Stomach (tissue), 9 donors: Measurements from ENCODE around the gene MYOC. TPM values are rescaled to one million over a fixed set of nuclear protein-coding genes. Genes with fewer than 3 reads are reported as not detected.

ENCODE experiments used
- DNase-seq, 2 donors: peaks; one replicate each; pipeline versions ENCODE4 v3.0.0 to v3.0.0-alpha.2; 2013 to 2019
- H3K27ac ChIP-seq, 5 donors: fragments of 200-600 bp in 4 of 5; sonication (generic) in 4 of 5; one replicate each; pipeline ENCODE4 v1.5.1; 2013 to 2019; ENCODE audit warnings: mild to moderate bottlenecking in 1 of 5, moderate library complexity in 1 of 5
- H3K27me3 ChIP-seq, 3 donors: fragments of 200-600 bp; sonication (generic); one replicate each; pipeline ENCODE4 v1.5.1; 2017 to 2019; ENCODE audit warnings: mixed run types in 1 of 3
- H3K36me3 ChIP-seq, 4 donors: fragments of 200-600 bp; sonication (generic); 1 replicate in 3 of 4; 2 replicates in 1 of 4; pipeline ENCODE4 v1.5.1; 2016 to 2019
- H3K4me1 ChIP-seq, 4 donors: fragments of 200-600 bp; sonication (generic); one replicate each; pipeline ENCODE4 v1.5.1; 2016 to 2019
- H3K4me3 ChIP-seq, 4 donors: fragments of 200-600 bp; sonication (generic) in 3 of 4; one replicate each; pipeline ENCODE4 v1.5.1; 2016 to 2019; ENCODE audit warnings: mild to moderate bottlenecking in 1 of 4
- H3K9me3 ChIP-seq, 4 donors: fragments of 200-600 bp; sonication (generic); one replicate each; pipeline ENCODE4 v1.5.1; 2016 to 2019
- CTCF ChIP-seq, 7 experiments: fragments of 450-650 bp in 4 of 7; fragments of 200-600 bp in 3 of 7; sonication (generic) in 3 of 7; IDR thresholded peaks; one replicate each; pipeline ENCODE4 v1.5.1; 2016 to 2019; ENCODE audit warnings: antibody characterized with exemption in 7 of 7, control low read depth in 2 of 7, mild to moderate bottlenecking in 1 of 7
- EP300 ChIP-seq: sonication (generic); formaldehyde crosslinking; IDR thresholded peaks from one replicate; pipeline ENCODE4 v1.6.1; 2017; ENCODE audit warnings: antibody characterized with exemption
- POLR2A ChIP-seq, 4 donors: fragments of 450-650 bp; IDR thresholded peaks; one replicate each; pipeline ENCODE4 v1.6.1; 2016; ENCODE audit warnings: antibody characterized with exemption in 4 of 4, control low read depth in 2 of 4, mild to moderate bottlenecking in 1 of 4, moderate library complexity in 1 of 4
- POLR2AphosphoS5 ChIP-seq, 3 donors: sonication (generic); formaldehyde crosslinking; IDR thresholded peaks; one replicate each; pipeline ENCODE4 v1.6.1; 2016; ENCODE audit warnings: antibody characterized with exemption in 3 of 3
- WGBS, 5 donors: extraction: QIAGEN DNeasy Blood & Tissue Kit in 3 of 5; methylation state at CpG; one replicate each; pipeline versions ENCODE4 v1.1.5 to v1.1.7; 2013 to 2018; 5-methylcytosine and 5-hydroxymethylcytosine counted together
- intact Hi-C: fragments of 100-400 bp; cut with DNase I; formaldehyde crosslinking; loops from one replicate; pipeline ENCODE4 v1.15.1; 2023; ENCODE audit warnings: low total_unique reads
- polyA plus RNA-seq, 3 donors: library from polyadenylated mRNA; stranded (reverse); fragments of 200-250 nt; gene quantifications; one replicate each; pipeline ENCODE4 v1.2.3, GENCODE V29; 2013
- total RNA-seq, 5 donors: library from RNA; depleted of rRNA; stranded (reverse); fragments of >200 nt; gene quantifications; one replicate each; pipeline versions ENCODE4 v1.1.0 to v1.2.3, GENCODE V29; 2014 to 2016
- donor health status: healthy with polysubstance abuse.
- donor health status: Bipolar disorder and iron deficiency.
- donor health status: healthy.

Gene MYOC
- total and polyA plus RNA-seq, 8 donors = 0.25 to 83.9 (median 2.9) TPM; not detected in 1

GRCh38 chr1:171596705-171597104 is 55.8 kb downstream of the MYOC start:
- intact Hi-C loops = no loop called here
- no peak for TF ChIP-seq POLR2A (IDR thresholded peaks at IDR 0.05)
- no peak for TF ChIP-seq EP300
- TF ChIP-seq POLR2AphosphoS5 (IDR thresholded peaks at IDR 0.05) = no peak
- no peak for TF ChIP-seq CTCF (IDR thresholded peaks at IDR 0.05)
- H3K27me3 ChIP-seq = no peaks in the 10 kb centered on the region
- peaks cover 12 to 35% (median 32%) of the 10 kb centered on the region in 4 donors for H3K36me3 ChIP-seq
- no peaks in the 10 kb centered on the region for H3K9me3 ChIP-seq
- no peak for DNase-seq
- 56 to 79% (median 56%) methylated on average over 2 of the region's 2 CpGs for WGBS, 5 donors
- no peak overlapping the region for H3K4me3 ChIP-seq
- H3K4me1 ChIP-seq = peaks cover 0 to 5% (median 0%) of the 10 kb centered on the region in 4 donors
- no peak overlapping the region for H3K27ac ChIP-seq

- H3K4me1 ChIP-seq = peaks cover 0 to 5% (median 0%) of the 10 kb centered on the region in 4 donors
- H3K4me3 ChIP-seq = no peak overlapping the region
- no peaks in the 10 kb centered on the region for H3K9me3 ChIP-seq
- 93 to 100% (median 96%) methylated on average over 1 of the region's 1 CpG for WGBS, 5 donors
- TF ChIP-seq POLR2A (IDR thresholded peaks at IDR 0.05) = no peak
- peaks cover 18 to 41% (median 38%) of the 10 kb centered on the region in 4 donors for H3K36me3 ChIP-seq
- DNase-seq = no peak
- H3K27ac ChIP-seq = no peak overlapping the region
- intact Hi-C loops = no loop called here
- no peaks in the 10 kb centered on the region for H3K27me3 ChIP-seq
These were observed 56.4 kb downstream of the MYOC start for GRCh38 chr1:171596119-171596518.

- Histone ChIP-seq H3K4me3 (no peak overlapping the region), H3K4me1 (peaks cover 0 to 5% (median 0%) of the 10 kb centered on the region in 4 donors), H3K36me3 (peaks cover 25 to 49% (median 46%) of the 10 kb centered on the region in 4 donors), H3K27ac (no peak overlapping the region), H3K27me3 (no peaks in the 10 kb centered on the region), H3K9me3 (no peaks in the 10 kb centered on the region)
- no peak for DNase-seq
- intact Hi-C loops = no loop called here
- WGBS, 5 donors = 47 to 83% (median 65%) methylated on average over 1 of the region's 1 CpG
- no peak for TF ChIP-seq EP300
- no peak for TF ChIP-seq POLR2AphosphoS5 (IDR thresholded peaks at IDR 0.05)
- TF ChIP-seq POLR2A (IDR thresholded peaks at IDR 0.05) = no peak
- TF ChIP-seq CTCF (IDR thresholded peaks at IDR 0.05) = no peak
These were observed 57.2 kb downstream of the MYOC start for GRCh38 chr1:171595324-171595723.

- H3K36me3 ChIP-seq = peaks cover 56 to 98% (median 98%) of the 10 kb centered on the region in 4 donors
- H3K4me1 ChIP-seq = no peaks in the 10 kb centered on the region
- intact Hi-C loops = no loop called here
- H3K27ac ChIP-seq = no peak overlapping the region
- WGBS, 5 donors = 37 to 69% (median 58%) methylated on average over 1 of the region's 1 CpG
- DNase-seq = no peak
- H3K9me3 ChIP-seq = no peaks in the 10 kb centered on the region
- H3K27me3 ChIP-seq = no peaks in the 10 kb centered on the region
- H3K4me3 ChIP-seq = no peak overlapping the region
- no peak for TF ChIP-seq POLR2AphosphoS5 (IDR thresholded peaks at IDR 0.05)
- TF ChIP-seq POLR2A (IDR thresholded peaks at IDR 0.05) = no peak
- no peak for TF ChIP-seq CTCF (IDR thresholded peaks at IDR 0.05)
- no peak for TF ChIP-seq EP300
These were observed 62.5 kb downstream of the MYOC start for GRCh38 chr1:171590022-171590421.

GRCh38 chr1:171588230-171588629 is 64.3 kb downstream of the MYOC start:
- Histone ChIP-seq H3K4me1 (no peaks in the 10 kb centered on the region), H3K36me3 (peaks cover 60 to 100% (median 100%) of the 10 kb centered on the region in 4 donors), H3K27ac (no peak overlapping the region), H3K27me3 (no peaks in the 10 kb centered on the region), H3K4me3 (no peak overlapping the region), H3K9me3 (no peaks in the 10 kb centered on the region)
- TF ChIP-seq CTCF (IDR thresholded peaks at IDR 0.05) (no peak), POLR2A (IDR thresholded peaks at IDR 0.05) (no peak), EP300 (no peak), POLR2AphosphoS5 (IDR thresholded peaks at IDR 0.05) (no peak)
- WGBS, 5 donors = 69 to 88% (median 80%) methylated on average over 2 of the region's 2 CpGs
- DNase-seq = no peak
- intact Hi-C loops = no loop called here
